OCI-LY1 (cell line): ENCODE data around the gene APBB1IP.

Source experiments
- H2AFZ ChIP-seq: fragments of 200-600 bp; sonication (generic), shearing (Covaris generic); 2 replicates; pipeline ENCODE4 v1.6.0; 2014; ENCODE audit warnings: antibody characterized with exemption, mild to moderate bottlenecking, low read length
- H3F3A ChIP-seq: fragments of 200-600 bp; sonication (generic), shearing (Covaris generic); 2 replicates; pipeline ENCODE4 v1.6.0; 2014; ENCODE audit warnings: mild to moderate bottlenecking, antibody characterized with exemption, low read length, moderate library complexity; ENCODE audit not compliant: insufficient read depth
- H3K27ac ChIP-seq: fragments of 200-600 bp; sonication (generic); 2 replicates; pipeline ENCODE4 v1.5.1; 2014; ENCODE audit warnings: low read length, mixed run types, mild to moderate bottlenecking, low read depth; ENCODE audit not compliant: poor library complexity, severe bottlenecking
- H3K27me3 ChIP-seq: fragments of 200-600 bp; sonication (generic); 2 replicates; pipeline ENCODE4 v1.6.0; 2014; ENCODE audit warnings: antibody characterized with exemption, mild to moderate bottlenecking, low read length, moderate library complexity; ENCODE audit not compliant: insufficient read depth
- H3K36me3 ChIP-seq: fragments of 200-600 bp; sonication (generic); 2 replicates; pipeline ENCODE4 v1.6.1; 2014; ENCODE audit warnings: mild to moderate bottlenecking, antibody characterized with exemption, low read length, moderate library complexity, mixed read lengths; ENCODE audit not compliant: insufficient read depth
- H3K4me1 ChIP-seq: fragments of 200-600 bp; sonication (generic); 2 replicates; pipeline ENCODE4 v1.5.1; 2014; ENCODE audit warnings: mild to moderate bottlenecking, low read length, moderate library complexity; ENCODE audit not compliant: insufficient read depth, severe bottlenecking
- H3K4me2 ChIP-seq: fragments of 200-600 bp; sonication (generic), shearing (Covaris generic); 2 replicates; pipeline ENCODE4 v1.6.1; 2014; ENCODE audit warnings: low read length
- H3K4me3 ChIP-seq: fragments of 200-600 bp; sonication (generic); 2 replicates; pipeline ENCODE4 v1.5.1; 2014; ENCODE audit warnings: low read length, low read depth, mild to moderate bottlenecking, mixed read lengths; ENCODE audit not compliant: poor library complexity, severe bottlenecking
- H3K79me2 ChIP-seq: fragments of 200-600 bp; shearing (Covaris generic); 2 replicates; pipeline ENCODE4 v1.6.1; 2016; ENCODE audit warnings: mixed run types, low read length, mixed read lengths; ENCODE audit not compliant: insufficient read depth
- H3K9ac ChIP-seq: fragments of 200-600 bp; sonication (generic), shearing (Covaris generic); 2 replicates; pipeline ENCODE4 v1.6.1; 2014; ENCODE audit warnings: mild to moderate bottlenecking, low read length, mixed read lengths
- H3K9me2 ChIP-seq: fragments of 200-600 bp; sonication (generic), shearing (Covaris generic); 2 replicates; pipeline ENCODE4 v1.6.1; 2014; ENCODE audit warnings: low read depth, mild to moderate bottlenecking, low read length, mixed read lengths
- H3K9me3 ChIP-seq: fragments of 200-600 bp; shearing (Covaris generic); 2 replicates; pipeline ENCODE4 v1.6.1; 2014; ENCODE audit warnings: low read length, mixed read lengths
- H4K20me1 ChIP-seq: fragments of 200-600 bp; sonication (generic), shearing (Covaris generic); 2 replicates; pipeline ENCODE4 v1.6.0; 2016; ENCODE audit warnings: mild to moderate bottlenecking, low read length; ENCODE audit not compliant: insufficient read depth
- CTCF ChIP-seq: fragments of 200-600 bp; sonication (generic), shearing (Covaris generic); IDR thresholded peaks from 2 replicates; pipeline ENCODE4 v1.5.1; 2017; ENCODE audit warnings: mild to moderate bottlenecking, antibody characterized with exemption, low read length, moderate library complexity, mixed read lengths
- EZH2 ChIP-seq: fragments of 200-600 bp; sonication (generic), shearing (Covaris generic); IDR thresholded peaks from 2 replicates; pipeline ENCODE4 v1.8.0; 2017; ENCODE audit warnings: borderline replicate concordance, mixed run types, mild to moderate bottlenecking, antibody characterized with exemption, low read length, moderate library complexity, mixed read lengths

APBB1IP gene

DNA sequence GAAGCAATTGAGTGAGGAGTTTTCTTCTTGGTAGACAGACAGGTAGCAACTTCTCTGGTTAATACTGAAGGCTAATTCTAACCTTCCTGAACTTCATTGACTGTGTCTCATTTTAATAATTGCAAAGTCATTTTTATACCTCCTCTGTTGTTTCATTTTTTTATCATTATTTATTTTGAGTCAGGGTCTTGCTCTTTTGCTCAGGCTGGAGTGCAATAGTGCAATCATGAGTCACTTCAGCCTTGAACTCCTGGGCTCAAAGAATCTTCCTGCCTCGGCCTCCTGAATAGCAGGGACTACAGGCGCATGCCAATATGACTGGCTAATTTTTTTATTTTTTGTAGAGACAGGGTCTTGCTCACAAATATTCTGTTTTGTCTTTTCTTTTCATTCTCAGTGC is 45.4 kb downstream of the APBB1IP start:
- Histone ChIP-seq H3K27ac (peak overlapping the region; percentile 96), H3K36me3 (peaks cover 12% of the 10 kb centered on the region; the same call in 1 of the 2 replicates), H4K20me1 (no peaks in the 10 kb centered on the region), H3F3A (peaks cover 8% of the 10 kb centered on the region), H3K27me3 (no peaks in the 10 kb centered on the region), H3K79me2 (peaks cover 68% of the 10 kb centered on the region), H3K4me1 (peaks cover 91% of the 10 kb centered on the region), H3K4me3 (peak overlapping the region; percentile 0), H3K9me2 (no peaks in the 10 kb centered on the region), H3K4me2 (peak overlapping the region; percentile 49), H3K9ac (peak overlapping the region; percentile 25; the same call in 1 of the 2 replicates), H2AFZ (no peak overlapping the region), H3K9me3 (no peaks in the 10 kb centered on the region)
- TF ChIP-seq CTCF = no peak
- TF ChIP-seq EZH2 = no peak

DNA sequence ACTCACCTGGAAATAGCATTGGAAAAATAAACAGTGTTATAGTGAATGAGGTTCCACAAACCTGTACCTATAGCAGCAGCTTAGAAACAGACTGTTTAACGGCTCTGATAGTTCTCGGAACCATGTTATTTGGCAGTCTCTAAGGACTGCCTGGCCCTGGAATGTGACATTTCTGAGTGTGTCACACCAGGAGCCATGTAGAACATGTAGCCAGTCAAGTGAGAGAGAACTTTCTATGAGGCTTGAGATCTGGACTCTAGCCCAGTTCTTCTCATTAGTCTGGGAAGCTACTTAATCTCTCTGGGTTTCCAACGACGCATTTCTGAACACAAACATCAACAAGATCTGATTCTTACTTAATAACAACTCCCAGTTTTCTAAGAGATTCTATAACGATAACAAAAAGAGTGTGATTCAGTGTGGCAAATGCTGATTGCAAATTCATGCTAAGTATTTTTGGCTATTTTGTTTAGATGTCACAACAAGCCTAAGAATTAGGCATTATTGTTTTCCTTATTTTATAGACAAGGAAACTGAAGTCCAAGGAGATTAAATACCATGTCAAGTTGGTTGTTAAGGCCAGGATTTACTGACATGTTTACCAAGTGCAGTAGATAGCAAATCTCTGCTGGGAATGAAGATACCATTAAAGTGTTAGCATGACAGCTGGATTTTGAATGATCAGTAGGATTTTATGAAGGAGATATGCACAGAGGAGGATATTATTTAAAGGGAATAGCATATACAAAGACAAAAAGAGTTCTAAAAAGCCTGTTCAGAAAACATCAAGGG is 47.2 kb downstream of the APBB1IP start:
- Histone ChIP-seq H3K9me3 (no peaks in the 10 kb centered on the region), H3K4me3 (no peak overlapping the region), H4K20me1 (no peaks in the 10 kb centered on the region), H3K9me2 (no peaks in the 10 kb centered on the region), H3K4me1 (peaks cover 75% of the 10 kb centered on the region), H3K36me3 (peaks cover 20% of the 10 kb centered on the region; the same call in 1 of the 2 replicates), H3F3A (peaks cover 5% of the 10 kb centered on the region), H3K9ac (peak overlapping the region; percentile 27; the same call in 1 of the 2 replicates), H3K27ac (peak overlapping the region; percentile 96), H2AFZ (no peak overlapping the region), H3K79me2 (peaks cover 79% of the 10 kb centered on the region), H3K27me3 (no peaks in the 10 kb centered on the region), H3K4me2 (peak overlapping the region; percentile 36; the same call in 1 of the 2 replicates)
- no peak for TF ChIP-seq CTCF
- no peak for TF ChIP-seq EZH2

DNA sequence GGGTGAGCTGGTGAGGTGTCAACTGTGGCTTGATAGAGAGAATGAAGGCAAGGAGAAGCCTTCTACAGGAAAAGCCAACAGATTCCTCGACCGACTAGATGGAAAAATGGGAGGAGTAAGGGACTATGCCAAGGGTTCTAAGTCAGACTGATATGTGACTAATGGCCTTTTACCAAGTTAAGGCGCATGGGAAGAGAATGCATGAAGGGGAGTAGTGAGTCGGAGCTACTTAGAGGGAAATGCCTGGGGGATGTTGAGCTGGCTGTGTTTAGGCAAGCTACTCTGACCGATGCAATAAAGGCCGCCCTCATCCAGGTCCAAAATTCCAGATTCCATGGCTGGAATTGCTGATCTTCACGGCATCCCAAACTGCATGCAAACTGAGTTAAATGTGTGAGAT is 48.2 kb downstream of the APBB1IP start:
- H3K4me1 ChIP-seq = peaks cover 65% of the 10 kb centered on the region
- H3K4me3 ChIP-seq = no peak overlapping the region
- H3K9ac ChIP-seq = peak overlapping the region; percentile 20; the same call in 1 of the 2 replicates
- H2AFZ ChIP-seq = no peak overlapping the region
- no peak for TF ChIP-seq CTCF
- no peak for TF ChIP-seq EZH2
- peaks cover 26% of the 10 kb centered on the region; the same call in 1 of the 2 replicates for H3K36me3 ChIP-seq
- peak overlapping the region; percentile 42 for H3K4me2 ChIP-seq
- H3K79me2 ChIP-seq = peaks cover 86% of the 10 kb centered on the region
- H4K20me1 ChIP-seq = no peaks in the 10 kb centered on the region
- H3F3A ChIP-seq = peaks cover 5% of the 10 kb centered on the region; the same call in 1 of the 2 replicates
- H3K9me3 ChIP-seq = no peaks in the 10 kb centered on the region
- no peaks in the 10 kb centered on the region for H3K9me2 ChIP-seq
- H3K27ac ChIP-seq = peak overlapping the region; percentile 96
- H3K27me3 ChIP-seq = no peaks in the 10 kb centered on the region
